Tibial artery (tissue), 4 donors: ENCODE results near the gene IGIP.
A peak's percentile ranks its signal among the peaks of the same experiment; 100 is the strongest.

ENCODE experiments used
- DNase-seq, 2 donors: peaks; one replicate each; pipeline ENCODE4 v3.0.0-alpha.2; 2019
- H3K27ac ChIP-seq, 2 donors: fragments of 200-600 bp; sonication (generic) in 1 of 2; 1 replicate in 1 of 2; 2 replicates in 1 of 2; pipeline ENCODE4 v1.5.1; 2018 to 2019; ENCODE audit warnings: mild to moderate bottlenecking in 1 of 2
- H3K27me3 ChIP-seq, 2 donors: fragments of 200-600 bp; sonication (generic) in 1 of 2; one replicate each; pipeline versions ENCODE4 v1.5.1 to v1.6.0; 2016 to 2019
- H3K36me3 ChIP-seq, 3 donors: fragments of 200-600 bp; sonication (generic) in 2 of 3; one replicate each; pipeline ENCODE4 v1.5.1; 2016 to 2019; ENCODE audit warnings: mild to moderate bottlenecking in 2 of 3
- H3K4me1 ChIP-seq, 4 donors: fragments of 200-600 bp; sonication (generic) in 2 of 4; 1 replicate in 3 of 4; 2 replicates in 1 of 4; pipeline ENCODE4 v1.5.1; 2016 to 2019
- H3K4me3 ChIP-seq, 2 donors: fragments of 200-600 bp; sonication (generic) in 1 of 2; 1 replicate in 1 of 2; 2 replicates in 1 of 2; pipeline ENCODE4 v1.5.1; 2018 to 2019; ENCODE audit warnings: mild to moderate bottlenecking in 2 of 2
- H3K9me3 ChIP-seq, 3 donors: fragments of 200-600 bp; sonication (generic) in 1 of 3; one replicate each; pipeline ENCODE4 v1.5.1; 2016 to 2019
- CTCF ChIP-seq, 2 experiments: fragments of 200-600 bp in 1 of 2; fragments of 450-650 bp in 1 of 2; IDR thresholded peaks; one replicate each; pipeline ENCODE4 v1.5.1; 2017 to 2019; ENCODE audit warnings: antibody characterized with exemption in 2 of 2, mild to moderate bottlenecking in 1 of 2, moderate library complexity in 1 of 2
- intact Hi-C: fragments of 100-400 bp; cut with DNase I; formaldehyde crosslinking; loops from one replicate; pipeline ENCODE4 v1.15.0; 2023; ENCODE audit warnings: low total_unique reads

IGIP gene

GRCh38 chr5:140169410-140169809, 43.7 kb downstream of the IGIP start:
- Histone ChIP-seq H3K4me1 (peaks cover 0 to 2% (median 0%) of the 10 kb centered on the region in 4 donors), H3K36me3 (no peaks in the 10 kb centered on the region), H3K27ac (no peak overlapping the region), H3K9me3 (no peaks in the 10 kb centered on the region), H3K27me3 (no peaks in the 10 kb centered on the region), H3K4me3 (no peak overlapping the region)
- DNase-seq, result no peak
- TF ChIP-seq CTCF (IDR thresholded peaks at IDR 0.05), result no peak
- intact Hi-C loops, result no loop called here

GRCh38 chr5:140172483-140172882, 46.7 kb downstream of the IGIP start:
- intact Hi-C loops, result no loop called here
- Histone ChIP-seq H3K4me3 (no peak overlapping the region), H3K4me1 (peaks cover 0 to 23% (median 11%) of the 10 kb centered on the region in 4 donors), H3K27ac (no peak overlapping the region), H3K9me3 (no peaks in the 10 kb centered on the region), H3K27me3 (no peaks in the 10 kb centered on the region), H3K36me3 (no peaks in the 10 kb centered on the region)
- no peak for TF ChIP-seq CTCF (IDR thresholded peaks at IDR 0.05)
- DNase-seq, result no peak

DNA sequence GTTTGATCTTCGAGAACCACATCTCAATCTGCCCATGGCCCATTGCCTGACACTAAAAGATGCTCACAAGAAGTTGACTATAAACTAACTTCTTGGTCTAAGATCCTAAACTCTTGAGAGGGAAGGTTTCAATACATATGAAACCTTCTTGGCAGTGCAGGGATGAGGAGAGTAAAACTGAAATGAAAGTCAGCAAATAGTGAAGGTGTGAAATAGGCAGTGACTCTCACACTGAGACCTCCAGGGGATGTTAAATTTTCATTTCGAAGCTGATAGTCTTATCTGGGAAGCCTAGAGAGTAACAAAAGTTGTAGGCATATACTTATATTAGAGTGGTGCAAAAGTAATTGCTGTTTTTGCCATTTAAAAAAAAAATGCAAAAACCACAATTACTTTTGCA, 48.3 kb downstream of the IGIP start:
- Histone ChIP-seq H3K27me3 (no peaks in the 10 kb centered on the region), H3K4me1 (peaks cover 0 to 38% (median 15%) of the 10 kb centered on the region in 4 donors), H3K9me3 (no peaks in the 10 kb centered on the region), H3K36me3 (no peaks in the 10 kb centered on the region), H3K4me3 (no peak overlapping the region), H3K27ac (peak overlapping the region; percentile 99)
- TF ChIP-seq CTCF (IDR thresholded peaks at IDR 0.05), result no peak
- no peak for DNase-seq
- intact Hi-C loops, result no loop called here

DNA sequence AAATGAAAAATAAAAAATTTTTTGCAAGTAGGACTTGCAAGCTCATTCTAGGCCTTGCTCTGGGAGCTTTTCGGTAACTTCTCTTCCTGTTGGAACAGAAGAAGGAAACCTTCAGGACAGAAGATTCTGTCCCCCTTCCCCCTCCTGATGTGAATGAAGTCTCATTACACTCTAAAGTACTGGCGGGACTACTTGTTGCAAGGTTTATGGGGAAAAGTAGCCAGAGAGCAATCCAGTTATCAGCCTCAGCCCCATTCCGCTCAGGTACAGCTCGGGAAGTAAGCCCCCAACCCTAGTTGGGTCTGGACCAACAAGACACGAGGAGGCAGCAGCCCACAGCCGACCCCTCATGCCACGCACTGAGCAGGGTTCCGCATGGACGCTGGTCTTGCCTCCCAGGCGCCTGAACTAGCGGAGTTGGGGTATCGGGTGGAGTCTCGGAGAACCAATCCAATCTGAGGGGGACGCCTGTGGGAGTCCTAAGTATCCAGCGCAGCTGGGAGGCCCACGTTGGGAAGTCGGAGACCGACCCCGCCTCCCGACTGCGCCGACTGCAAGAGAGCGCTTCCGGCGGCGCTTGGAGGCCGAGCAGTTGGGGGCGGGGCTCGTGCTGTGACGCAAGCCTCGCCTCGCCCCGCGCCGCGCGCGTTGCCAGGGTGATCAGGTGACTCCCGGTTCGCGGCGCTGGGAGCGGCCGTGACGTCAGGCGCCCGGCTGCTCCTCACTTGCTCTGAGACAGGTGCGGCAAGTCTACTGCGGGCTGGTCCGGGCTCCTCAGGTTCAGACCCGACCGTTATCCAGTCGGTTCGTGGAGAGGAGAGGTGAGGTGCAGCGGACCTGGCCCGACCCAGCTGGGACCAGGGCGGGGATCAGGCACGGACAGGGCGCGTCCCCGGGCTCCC, 49.0 kb downstream of the IGIP start, which contains the start of gene CYSTM1:
TSS of gene CYSTM1 (plus strand) at position 724 of the 902 bp plus-strand sequence. CDS start 19,278 bp downstream, outside the sequence.
- Histone ChIP-seq H3K27me3 (no peaks in the 10 kb centered on the region), H3K27ac (peak within 1 kb of the TSS; percentile 99), H3K9me3 (no peaks in the 10 kb centered on the region), H3K4me1 (peaks cover 0 to 39% (median 15%) of the 10 kb centered on the region in 4 donors), H3K36me3 (no peaks in the 10 kb centered on the region), H3K4me3 (peak within 1 kb of the TSS; percentile 97 to 98)
- peak; percentile 94 to 98 for DNase-seq
- intact Hi-C loops, result no loop called here
- TF ChIP-seq CTCF (IDR thresholded peaks at IDR 0.05), result no peak

DNA sequence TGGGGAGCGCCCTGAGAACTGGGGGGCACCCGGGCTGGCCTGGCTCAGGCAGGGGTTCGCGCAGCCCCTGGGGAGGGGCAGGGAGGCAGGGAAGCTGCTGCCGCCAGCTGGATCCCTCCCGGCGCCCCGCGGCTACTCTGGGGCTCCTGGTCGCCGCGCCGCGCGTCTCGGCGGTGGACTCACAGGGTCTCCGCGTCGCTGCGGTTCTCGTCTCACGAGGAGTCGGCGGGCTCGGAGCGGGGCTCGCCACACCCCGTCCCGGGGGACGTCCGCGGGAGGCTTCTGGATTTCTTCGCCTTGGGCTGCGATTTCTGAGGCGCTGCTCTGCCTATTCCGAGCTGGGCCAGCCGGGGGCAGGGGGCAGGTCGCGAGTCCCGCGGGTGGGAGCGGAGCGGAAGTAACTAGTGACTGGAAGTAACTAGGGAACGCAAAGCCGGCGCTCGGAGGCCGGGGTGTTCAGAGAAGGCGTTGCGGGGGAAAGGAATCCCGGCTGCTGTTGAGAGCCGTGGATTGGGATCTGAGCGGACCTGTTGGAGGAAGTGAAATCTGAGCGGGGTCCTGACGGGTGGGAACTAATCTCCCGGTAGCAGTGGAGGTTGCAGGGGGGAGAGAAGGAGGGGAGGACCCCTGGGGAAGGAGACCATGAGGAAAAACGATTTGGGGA, 49.8 kb downstream of the IGIP start:
- H3K9me3 ChIP-seq, result no peaks in the 10 kb centered on the region
- peak overlapping the region; percentile 99 for H3K27ac ChIP-seq
- peak in 1 of 2 experiments; percentile 9 for TF ChIP-seq CTCF (IDR thresholded peaks at IDR 0.05)
- intact Hi-C loops, result no loop called here
- H3K36me3 ChIP-seq, result no peaks in the 10 kb centered on the region
- DNase-seq, result peak; percentile 82 to 83
- H3K4me1 ChIP-seq, result peaks cover 0 to 39% (median 15%) of the 10 kb centered on the region in 4 donors
- no peaks in the 10 kb centered on the region for H3K27me3 ChIP-seq
- peak overlapping the region; percentile 97 to 98 for H3K4me3 ChIP-seq
